Hematopoietic multipotent progenitor cell treated with erythropoietin and hydrocortisone succinate and interleukin-3 and kit ligand, for 17 days (in vitro differentiated cells): ENCODE data around the gene CNTNAP2.
"Not testable (repeated sequence)": the region's sequence is repeated elsewhere in the genome, so short reads cannot be mapped to it uniquely, and the experiment has no call there.

Experiments
- DNase-seq: peaks from one replicate; pipeline ENCODE4 v3.0.0-alpha.2; 2015; ENCODE audit warnings: low spot score

The CNTNAP2 gene

GRCh38 chr7:148028165-148028564 is 1911.6 kb downstream of the CNTNAP2 start:
- DNase-seq = no peak

GRCh38 chr7:148031019-148031418 is 1914.4 kb downstream of the CNTNAP2 start:
- no peak for DNase-seq

GRCh38 chr7:148031811-148032210 is 1915.2 kb downstream of the CNTNAP2 start:
- no peak for DNase-seq

- DNase-seq = no peak
These were observed 1919.3 kb downstream of the CNTNAP2 start for GRCh38 chr7:148035950-148036349.

- no peak for DNase-seq
These were observed 1920.4 kb downstream of the CNTNAP2 start for GRCh38 chr7:148037044-148037443.

GRCh38 chr7:148041156-148041555 is 1924.6 kb downstream of the CNTNAP2 start:
- DNase-seq = no peak

GRCh38 chr7:148042935-148043631 is 1926.5 kb downstream of the CNTNAP2 start:
- DNase-seq = no peak

GRCh38 chr7:148044173-148044572 is 1927.6 kb downstream of the CNTNAP2 start:
- no peak for DNase-seq

- DNase-seq = no peak
These were observed 1928.9 kb downstream of the CNTNAP2 start for GRCh38 chr7:148045521-148045920.

GRCh38 chr7:148049068-148049467 is 1932.5 kb downstream of the CNTNAP2 start:
- no peak for DNase-seq

GRCh38 chr7:148050492-148051158 is 1934.0 kb downstream of the CNTNAP2 start:
- DNase-seq = no peak

- DNase-seq = no peak
These were observed 1939.8 kb downstream of the CNTNAP2 start for GRCh38 chr7:148056406-148056805.

- no peak for DNase-seq
These were observed 1941.5 kb downstream of the CNTNAP2 start for GRCh38 chr7:148058092-148058491.

- no peak for DNase-seq
These were observed 1942.2 kb downstream of the CNTNAP2 start for GRCh38 chr7:148058753-148059152.

- no peak for DNase-seq
These were observed 1944.1 kb downstream of the CNTNAP2 start for GRCh38 chr7:148060724-148061123.

- not testable (repeated sequence) for DNase-seq
These were observed 1961.5 kb downstream of the CNTNAP2 start for GRCh38 chr7:148078111-148078510.

- DNase-seq = no peak
These were observed 1962.8 kb downstream of the CNTNAP2 start for GRCh38 chr7:148079206-148080080.

GRCh38 chr7:148083448-148083847 is 1966.8 kb downstream of the CNTNAP2 start:
- DNase-seq = no peak

GRCh38 chr7:148084138-148084537 is 1967.5 kb downstream of the CNTNAP2 start:
- no peak for DNase-seq

GRCh38 chr7:148091882-148092281 is 1975.3 kb downstream of the CNTNAP2 start:
- no peak for DNase-seq

- DNase-seq = no peak
These were observed 1977.0 kb downstream of the CNTNAP2 start for GRCh38 chr7:148093375-148094166.

GRCh38 chr7:148095066-148095465 is 1978.5 kb downstream of the CNTNAP2 start:
- no peak for DNase-seq
